ENCODE data around the gene PDE3A.
"Not testable (repeated sequence)": the region's sequence is repeated elsewhere in the genome, so short reads cannot be mapped to it uniquely, and the experiment has no call there.

Gene PDE3A

DNA sequence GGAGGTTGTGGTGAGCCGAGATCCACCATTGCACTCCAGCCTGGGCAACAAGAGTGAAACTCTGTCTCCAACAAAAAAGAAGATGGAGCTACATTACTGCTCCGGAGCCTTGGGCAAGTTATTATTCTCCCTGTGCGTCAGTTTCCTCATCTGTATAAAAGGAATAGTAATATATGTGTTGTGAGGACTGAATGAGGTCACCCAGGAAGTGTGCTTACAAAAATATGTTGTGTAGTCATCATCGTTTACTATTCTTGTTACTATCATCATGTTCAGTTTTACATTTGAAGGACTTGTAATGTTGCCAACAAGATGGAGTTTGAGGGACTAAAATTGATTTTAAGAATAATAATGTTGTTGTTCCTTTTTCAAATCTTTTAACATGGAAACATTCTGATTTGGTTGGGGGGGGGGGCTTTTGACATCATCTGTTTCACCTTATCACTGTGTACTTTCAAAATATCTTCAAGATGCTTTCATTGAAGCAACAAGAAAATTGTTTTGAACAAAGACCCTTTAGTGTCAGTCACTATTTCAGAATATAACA lies 156.8 kb downstream of the PDE3A start:
- H3K4me3 ChIP-seq (ENCODE audit: low read length): no peak overlapping the region
- peaks cover 44% of the 10 kb centered on the region for H3K4me1 ChIP-seq (ENCODE audit: control insufficient read depth, insufficient read depth, low read length)

DNA sequence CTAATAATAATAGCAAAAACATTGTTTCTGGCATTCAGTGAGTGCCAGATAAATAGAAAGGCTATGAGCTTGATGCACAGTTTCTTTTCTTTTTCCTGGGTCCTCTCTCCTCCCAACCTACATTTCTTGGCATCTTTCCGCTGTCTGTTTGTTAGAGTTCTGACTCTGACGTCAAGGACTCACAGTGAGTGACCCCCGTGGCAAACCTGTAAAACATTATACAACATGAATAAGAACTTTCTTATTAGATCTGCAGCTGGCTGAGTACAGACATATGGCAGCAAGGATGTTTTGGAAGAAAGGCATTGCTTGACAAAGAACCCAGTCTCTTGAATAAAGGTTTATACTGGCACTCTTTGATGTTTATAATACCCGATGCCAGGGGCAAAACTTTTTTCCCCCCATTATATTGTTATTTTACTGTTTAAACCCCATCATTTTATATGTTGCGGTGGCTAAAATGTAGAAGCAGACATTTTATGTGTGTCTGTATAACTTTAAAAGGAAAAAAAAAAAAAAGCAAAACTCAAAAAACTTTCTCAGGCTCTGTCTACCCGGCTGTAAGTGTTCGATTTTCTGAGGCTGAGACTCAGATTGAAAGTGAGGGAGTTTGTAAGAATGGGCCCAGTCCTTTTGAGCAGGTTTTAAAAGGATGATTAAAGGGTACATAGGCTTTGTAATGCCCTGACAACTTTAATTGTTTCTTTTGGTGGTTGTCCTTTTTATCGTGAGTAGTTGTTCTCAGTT lies 159.3 kb downstream of the PDE3A start:
- H3K36me3 ChIP-seq (ENCODE audit: insufficient read depth, low read length): no peaks in the 10 kb centered on the region
- peak overlapping the region; percentile 27 for H3K4me2 ChIP-seq (ENCODE audit: low read length)
- H3K4me3 ChIP-seq (ENCODE audit: low read length): no peak overlapping the region

More for the DNA sequence above, 156.8 kb downstream of the PDE3A start:
- Histone ChIP-seq H3K27me3 (ENCODE audit: control insufficient read depth, insufficient read depth, low read length) (no peaks in the 10 kb centered on the region), H3K9ac (ENCODE audit: low read depth, low read length) (no peak overlapping the region), H3K36me3 (ENCODE audit: insufficient read depth, low read length) (no peaks in the 10 kb centered on the region), H3K9me3 (replicated peaks; ENCODE audit: low read length) (no peaks in the 10 kb centered on the region), H3K4me2 (ENCODE audit: low read length) (no peak overlapping the region)

DNA sequence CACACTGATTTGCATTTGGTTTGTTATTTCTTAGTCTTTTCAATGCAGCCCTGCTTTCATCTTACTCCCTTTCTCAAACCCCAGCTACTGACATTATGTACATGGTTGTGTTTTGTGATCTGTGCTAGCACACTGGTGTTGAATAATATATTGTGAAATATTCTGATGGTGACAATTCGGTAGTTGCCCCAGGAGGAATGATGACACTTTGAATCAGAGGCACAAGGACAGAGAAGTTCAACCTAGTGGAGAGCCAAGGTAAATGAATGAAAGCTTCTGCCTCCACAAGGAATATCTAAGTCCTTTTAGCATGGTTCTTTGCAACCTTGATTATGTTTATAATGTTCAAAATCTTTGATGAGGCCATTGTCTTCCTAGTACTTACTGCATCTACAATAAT lies 159.9 kb downstream of the PDE3A start:
- Histone ChIP-seq H3K4me1 (ENCODE audit: control insufficient read depth, insufficient read depth, low read length) (peaks cover 30% of the 10 kb centered on the region), H3K4me3 (ENCODE audit: low read length) (no peak overlapping the region), H3K36me3 (ENCODE audit: insufficient read depth, low read length) (no peaks in the 10 kb centered on the region), H3K4me2 (ENCODE audit: low read length) (peak overlapping the region; percentile 27), H3K9ac (ENCODE audit: low read depth, low read length) (peak overlapping the region; percentile 51), H3K27me3 (ENCODE audit: control insufficient read depth, insufficient read depth, low read length) (no peaks in the 10 kb centered on the region), H3K9me3 (replicated peaks; ENCODE audit: low read length) (no peaks in the 10 kb centered on the region)

More for the DNA sequence above, 159.3 kb downstream of the PDE3A start:
- no peaks in the 10 kb centered on the region for H3K9me3 ChIP-seq (replicated peaks; ENCODE audit: low read length)
- peaks cover 35% of the 10 kb centered on the region for H3K4me1 ChIP-seq (ENCODE audit: control insufficient read depth, insufficient read depth, low read length)
- H3K9ac ChIP-seq (ENCODE audit: low read depth, low read length): peak overlapping the region; percentile 51
- H3K27me3 ChIP-seq (ENCODE audit: control insufficient read depth, insufficient read depth, low read length): no peaks in the 10 kb centered on the region

DNA sequence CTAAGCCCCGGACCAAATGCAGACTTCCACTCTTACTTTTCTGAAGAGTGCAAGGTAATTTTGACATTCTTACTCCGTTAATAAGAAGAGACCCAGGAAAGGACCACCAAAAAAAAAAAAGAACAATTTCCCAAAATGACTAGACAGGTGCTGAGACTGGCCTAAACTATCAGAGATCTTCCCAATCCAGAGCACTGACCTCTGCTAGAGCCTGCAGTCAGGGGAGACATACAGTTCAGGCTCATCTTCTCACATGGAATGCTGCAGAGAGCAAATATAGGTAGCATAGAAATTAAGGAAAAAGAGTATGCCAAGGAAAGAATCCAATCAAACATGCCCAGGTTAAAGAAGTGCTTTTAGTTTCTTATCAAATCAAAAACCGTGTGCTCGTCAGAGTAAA lies 177.9 kb downstream of the PDE3A start:
- Histone ChIP-seq H3K27me3 (ENCODE audit: control insufficient read depth, insufficient read depth, low read length) (no peaks in the 10 kb centered on the region), H3K9ac (ENCODE audit: low read depth, low read length) (no peak overlapping the region), H3K4me3 (ENCODE audit: low read length) (no peak overlapping the region)

DNA sequence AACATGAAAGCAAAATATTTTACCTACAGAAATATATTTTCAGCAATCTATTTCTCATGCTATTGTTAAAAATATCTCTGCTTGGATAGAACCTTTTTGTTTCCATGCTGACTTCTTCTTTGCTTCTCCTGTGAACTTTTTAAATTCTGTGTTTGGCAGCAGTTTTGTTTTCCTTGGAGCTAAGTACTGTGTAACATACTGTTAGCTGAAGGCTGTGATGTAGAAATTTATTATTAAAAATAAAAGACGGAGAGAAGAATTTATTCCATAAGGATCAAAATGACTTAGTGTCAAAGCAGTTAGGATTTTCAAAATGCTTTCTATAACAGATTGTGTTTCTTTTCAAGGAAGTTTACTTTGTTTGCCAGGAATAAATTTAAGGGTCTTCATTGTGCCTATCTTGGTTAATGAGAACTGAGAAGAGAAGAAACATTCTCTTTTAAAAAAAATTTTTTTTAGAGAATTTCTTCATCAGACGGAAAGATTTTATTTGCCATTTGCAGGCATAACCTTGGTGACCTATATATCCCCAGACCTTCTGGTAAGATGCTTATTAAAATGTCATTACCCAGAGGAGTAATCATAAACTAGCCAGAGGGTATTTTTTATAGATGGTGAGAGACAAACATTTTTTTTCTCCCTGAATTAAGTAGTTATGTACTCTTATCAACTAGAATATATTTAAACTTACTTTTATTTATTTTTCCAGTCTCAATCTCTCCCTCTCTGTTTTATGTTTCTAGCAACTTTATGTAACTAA lies 179.7 kb downstream of the PDE3A start:
- H3K4me2 ChIP-seq (ENCODE audit: low read length): no peak overlapping the region
- H3K9ac ChIP-seq (ENCODE audit: low read depth, low read length): peak overlapping the region; percentile 3
- H3K27me3 ChIP-seq (ENCODE audit: control insufficient read depth, insufficient read depth, low read length): no peaks in the 10 kb centered on the region

More for the DNA sequence above, 177.9 kb downstream of the PDE3A start:
- Histone ChIP-seq H3K4me1 (ENCODE audit: control insufficient read depth, insufficient read depth, low read length) (peaks cover 26% of the 10 kb centered on the region), H3K9me3 (replicated peaks; ENCODE audit: low read length) (no peaks in the 10 kb centered on the region), H3K36me3 (ENCODE audit: insufficient read depth, low read length) (no peaks in the 10 kb centered on the region), H3K4me2 (ENCODE audit: low read length) (no peak overlapping the region)

DNA sequence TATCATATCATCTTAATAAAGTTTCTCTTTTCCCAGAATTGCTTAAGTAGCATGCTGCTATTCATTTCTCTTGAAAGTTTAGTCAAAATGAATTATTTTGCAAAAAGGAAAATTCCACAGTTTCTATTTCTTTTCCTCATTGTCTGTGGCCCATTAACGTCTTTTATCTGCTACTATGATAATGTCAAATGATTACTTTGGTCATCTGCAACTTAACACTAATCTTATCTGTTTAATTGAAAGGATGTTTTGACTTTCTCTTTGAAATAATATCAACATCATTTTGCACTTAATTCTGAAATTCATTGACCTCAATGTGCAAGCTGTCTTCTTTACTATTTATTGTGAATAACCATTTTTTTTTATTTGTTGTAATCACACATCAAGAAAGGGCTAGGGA lies 180.3 kb downstream of the PDE3A start:
- Histone ChIP-seq H3K9ac (ENCODE audit: low read depth, low read length) (peak overlapping the region; percentile 3), H3K27me3 (ENCODE audit: control insufficient read depth, insufficient read depth, low read length) (no peaks in the 10 kb centered on the region), H3K36me3 (ENCODE audit: insufficient read depth, low read length) (no peaks in the 10 kb centered on the region), H3K9me3 (replicated peaks; ENCODE audit: low read length) (no peaks in the 10 kb centered on the region), H3K4me3 (ENCODE audit: low read length) (no peak overlapping the region), H3K4me1 (ENCODE audit: control insufficient read depth, insufficient read depth, low read length) (peaks cover 26% of the 10 kb centered on the region), H3K4me2 (ENCODE audit: low read length) (no peak overlapping the region)

More for the DNA sequence above, 179.7 kb downstream of the PDE3A start:
- H3K36me3 ChIP-seq (ENCODE audit: insufficient read depth, low read length): no peaks in the 10 kb centered on the region
- no peak overlapping the region for H3K4me3 ChIP-seq (ENCODE audit: low read length)
- peaks cover 26% of the 10 kb centered on the region for H3K4me1 ChIP-seq (ENCODE audit: control insufficient read depth, insufficient read depth, low read length)
- no peaks in the 10 kb centered on the region for H3K9me3 ChIP-seq (replicated peaks; ENCODE audit: low read length)

DNA sequence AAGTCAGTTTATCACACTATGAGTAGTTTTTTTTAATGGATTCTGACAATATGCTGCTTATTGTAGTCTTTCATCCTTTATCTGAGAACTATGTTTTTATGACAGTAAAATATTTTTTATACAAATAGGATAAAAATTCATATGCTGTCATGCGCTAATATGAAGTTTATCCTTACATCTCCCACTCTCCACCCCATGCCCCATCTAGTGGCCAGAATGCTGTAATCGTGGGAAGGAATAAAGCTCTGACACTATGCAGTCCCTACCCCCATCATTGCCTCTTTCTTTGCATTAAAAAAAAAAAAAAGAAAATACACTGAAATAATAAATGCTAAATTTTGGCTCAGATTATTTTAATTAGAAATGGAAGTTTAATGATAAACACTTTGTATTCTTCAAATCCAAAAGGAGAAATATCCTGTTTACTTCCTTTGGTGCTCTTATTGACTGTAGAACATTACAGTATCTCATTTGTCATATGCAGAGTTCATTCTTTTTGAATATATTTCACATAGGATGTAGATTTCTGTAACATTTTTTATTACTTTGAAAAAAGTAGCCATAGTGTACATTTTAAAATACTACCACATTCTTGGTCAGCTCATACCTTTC lies 180.9 kb downstream of the PDE3A start:
- H3K4me1 ChIP-seq (ENCODE audit: control insufficient read depth, insufficient read depth, low read length): peaks cover 26% of the 10 kb centered on the region
- no peak overlapping the region for H3K4me3 ChIP-seq (ENCODE audit: low read length)
- H3K27me3 ChIP-seq (ENCODE audit: control insufficient read depth, insufficient read depth, low read length): no peaks in the 10 kb centered on the region
- H3K9ac ChIP-seq (ENCODE audit: low read depth, low read length): no peak overlapping the region
- H3K9me3 ChIP-seq (replicated peaks; ENCODE audit: low read length): no peaks in the 10 kb centered on the region
- H3K36me3 ChIP-seq (ENCODE audit: insufficient read depth, low read length): no peaks in the 10 kb centered on the region
- no peak overlapping the region for H3K4me2 ChIP-seq (ENCODE audit: low read length)

DNA sequence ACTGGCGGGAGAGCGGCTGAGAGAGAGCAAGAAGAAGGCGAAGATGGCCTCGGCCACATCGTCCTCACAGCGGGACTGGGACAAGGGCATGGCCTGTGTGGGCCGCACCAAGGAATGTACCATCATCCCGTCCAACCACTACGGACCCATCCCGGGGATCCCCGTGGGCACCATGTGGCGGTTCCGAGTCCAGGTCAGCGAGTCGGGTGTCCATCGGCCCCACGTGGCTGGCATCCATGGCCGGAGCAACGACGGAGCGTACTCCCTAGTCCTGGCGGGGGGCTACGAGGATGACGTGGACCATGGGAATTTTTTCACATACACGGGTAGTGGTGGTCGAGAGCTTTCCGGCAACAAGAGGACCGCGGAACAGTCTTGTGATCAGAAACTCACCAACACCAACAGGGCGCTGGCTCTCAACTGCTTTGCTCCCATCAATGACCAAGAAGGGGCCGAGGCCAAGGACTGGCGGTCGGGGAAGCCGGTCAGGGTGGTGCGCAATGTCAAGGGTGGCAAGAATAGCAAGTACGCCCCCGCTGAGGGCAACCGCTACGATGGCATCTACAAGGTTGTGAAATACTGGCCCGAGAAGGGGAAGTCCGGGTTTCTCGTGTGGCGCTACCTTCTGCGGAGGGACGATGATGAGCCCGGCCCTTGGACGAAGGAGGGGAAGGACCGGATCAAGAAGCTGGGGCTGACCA lies 183.6 kb downstream of the PDE3A start:
- H3K27me3 ChIP-seq (ENCODE audit: control insufficient read depth, insufficient read depth, low read length): not testable (repeated sequence)

DNA sequence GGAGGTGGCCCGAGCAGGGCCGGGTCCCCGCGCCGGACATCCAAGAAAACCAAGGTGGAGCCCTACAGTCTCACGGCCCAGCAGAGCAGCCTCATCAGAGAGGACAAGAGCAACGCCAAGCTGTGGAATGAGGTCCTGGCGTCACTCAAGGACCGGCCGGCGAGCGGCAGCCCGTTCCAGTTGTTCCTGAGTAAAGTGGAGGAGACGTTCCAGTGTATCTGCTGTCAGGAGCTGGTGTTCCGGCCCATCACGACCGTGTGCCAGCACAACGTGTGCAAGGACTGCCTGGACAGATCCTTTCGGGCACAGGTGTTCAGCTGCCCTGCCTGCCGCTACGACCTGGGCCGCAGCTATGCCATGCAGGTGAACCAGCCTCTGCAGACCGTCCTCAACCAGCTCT lies 184.2 kb downstream of the PDE3A start:
- H3K9me3 ChIP-seq (replicated peaks; ENCODE audit: low read length); H3K9ac ChIP-seq (ENCODE audit: low read depth, low read length); H3K4me3 ChIP-seq (ENCODE audit: low read length); H3K36me3 ChIP-seq (ENCODE audit: insufficient read depth, low read length); H3K27me3 ChIP-seq (ENCODE audit: control insufficient read depth, insufficient read depth, low read length); H3K4me2 ChIP-seq (ENCODE audit: low read length): not testable (repeated sequence)
- H3K4me1 ChIP-seq (ENCODE audit: control insufficient read depth, insufficient read depth, low read length): peaks cover 17% of the 10 kb centered on the region

More for the DNA sequence above, 183.6 kb downstream of the PDE3A start:
- H3K4me1 ChIP-seq (ENCODE audit: control insufficient read depth, insufficient read depth, low read length): peaks cover 23% of the 10 kb centered on the region
- H3K36me3 ChIP-seq (ENCODE audit: insufficient read depth, low read length); H3K9ac ChIP-seq (ENCODE audit: low read depth, low read length); H3K4me3 ChIP-seq (ENCODE audit: low read length); H3K9me3 ChIP-seq (replicated peaks; ENCODE audit: low read length); H3K4me2 ChIP-seq (ENCODE audit: low read length): not testable (repeated sequence)

DNA sequence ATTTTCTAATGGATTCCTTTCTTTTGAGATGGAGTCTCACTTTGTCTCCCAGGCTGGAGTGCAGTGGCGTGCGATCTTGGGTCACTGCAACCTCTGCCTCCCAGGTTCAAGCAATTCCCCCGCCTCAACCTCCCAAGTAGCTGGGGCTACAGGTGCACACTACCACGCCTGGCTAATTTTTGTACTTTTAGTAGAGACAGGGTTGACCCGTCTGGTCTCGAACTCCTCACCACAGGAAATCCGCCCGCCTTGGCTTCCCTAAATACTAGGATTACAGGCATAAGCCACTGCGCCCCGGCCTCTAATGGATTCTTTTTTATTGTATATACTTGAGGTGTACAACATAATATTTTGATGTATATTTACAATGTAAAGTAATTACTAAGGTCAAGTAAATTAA lies 186.7 kb downstream of the PDE3A start:
- H3K4me1 ChIP-seq (ENCODE audit: control insufficient read depth, insufficient read depth, low read length): peaks cover 4% of the 10 kb centered on the region
- H3K4me3 ChIP-seq (ENCODE audit: low read length): no peak overlapping the region
- no peak overlapping the region for H3K4me2 ChIP-seq (ENCODE audit: low read length)
- H3K27me3 ChIP-seq (ENCODE audit: control insufficient read depth, insufficient read depth, low read length): no peaks in the 10 kb centered on the region
- no peak overlapping the region for H3K9ac ChIP-seq (ENCODE audit: low read depth, low read length)
- H3K36me3 ChIP-seq (ENCODE audit: insufficient read depth, low read length): no peaks in the 10 kb centered on the region
- H3K9me3 ChIP-seq (replicated peaks; ENCODE audit: low read length): no peaks in the 10 kb centered on the region

DNA sequence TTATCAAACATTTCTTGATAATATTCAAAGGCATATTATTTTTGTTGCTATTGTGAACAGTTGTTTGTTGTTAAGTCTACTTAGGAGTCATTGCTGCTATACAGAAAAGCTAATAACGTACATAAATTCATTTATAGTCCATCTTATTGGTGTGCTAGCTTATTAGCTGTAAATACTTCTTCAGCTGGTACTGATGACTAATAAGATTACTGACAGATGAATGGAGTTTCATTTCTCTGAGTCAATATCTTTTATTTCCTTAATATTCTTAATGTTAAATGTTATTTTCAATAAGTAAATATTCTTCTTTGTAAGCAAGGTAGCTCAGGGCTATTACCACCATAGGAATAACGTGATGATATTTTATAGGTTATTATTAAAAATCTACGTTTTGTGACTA lies 187.4 kb downstream of the PDE3A start:
- Histone ChIP-seq H3K4me2 (ENCODE audit: low read length) (no peak overlapping the region), H3K36me3 (ENCODE audit: insufficient read depth, low read length) (no peaks in the 10 kb centered on the region), H3K9ac (ENCODE audit: low read depth, low read length) (no peak overlapping the region), H3K9me3 (replicated peaks; ENCODE audit: low read length) (no peaks in the 10 kb centered on the region), H3K4me1 (ENCODE audit: control insufficient read depth, insufficient read depth, low read length) (peaks cover 4% of the 10 kb centered on the region), H3K27me3 (ENCODE audit: control insufficient read depth, insufficient read depth, low read length) (no peaks in the 10 kb centered on the region), H3K4me3 (ENCODE audit: low read length) (no peak overlapping the region)
